Esophagus muscularis mucosa (tissue), 4 donors: ENCODE results near the gene MAP3K2.

Source experiments
- CTCF ChIP-seq, 3 experiments: fragments of 200-600 bp in 2 of 3; fragments of 450-650 bp in 1 of 3; sonication (generic) in 2 of 3; IDR thresholded peaks; one replicate each; pipeline ENCODE4 v1.5.1; 2017 to 2019; ENCODE audit warnings: antibody characterized with exemption in 3 of 3, mild to moderate bottlenecking in 2 of 3, moderate library complexity in 1 of 3
- EP300 ChIP-seq: sonication (generic); formaldehyde crosslinking; IDR thresholded peaks from one replicate; pipeline ENCODE4 v1.6.1; 2017; ENCODE audit warnings: antibody characterized with exemption
- POLR2A ChIP-seq: fragments of 450-650 bp; IDR thresholded peaks from one replicate; pipeline ENCODE4 v1.6.1; 2017; ENCODE audit warnings: antibody characterized with exemption, moderate library complexity, mild to moderate bottlenecking, low read depth

- TF ChIP-seq CTCF (IDR thresholded peaks at IDR 0.05), result no peak
- TF ChIP-seq POLR2A, result no peak
- no peak for TF ChIP-seq EP300
Measured at GRCh38 chr2:127392828-127393578, 5.2 kb upstream of the MAP3K2 start.
